ENCODE data around the gene PTGIS.

The PTGIS gene

GRCh38 chr20:49542514-49542991 is 25.4 kb downstream of the PTGIS start:
- TF ChIP-seq, protein P1, sequence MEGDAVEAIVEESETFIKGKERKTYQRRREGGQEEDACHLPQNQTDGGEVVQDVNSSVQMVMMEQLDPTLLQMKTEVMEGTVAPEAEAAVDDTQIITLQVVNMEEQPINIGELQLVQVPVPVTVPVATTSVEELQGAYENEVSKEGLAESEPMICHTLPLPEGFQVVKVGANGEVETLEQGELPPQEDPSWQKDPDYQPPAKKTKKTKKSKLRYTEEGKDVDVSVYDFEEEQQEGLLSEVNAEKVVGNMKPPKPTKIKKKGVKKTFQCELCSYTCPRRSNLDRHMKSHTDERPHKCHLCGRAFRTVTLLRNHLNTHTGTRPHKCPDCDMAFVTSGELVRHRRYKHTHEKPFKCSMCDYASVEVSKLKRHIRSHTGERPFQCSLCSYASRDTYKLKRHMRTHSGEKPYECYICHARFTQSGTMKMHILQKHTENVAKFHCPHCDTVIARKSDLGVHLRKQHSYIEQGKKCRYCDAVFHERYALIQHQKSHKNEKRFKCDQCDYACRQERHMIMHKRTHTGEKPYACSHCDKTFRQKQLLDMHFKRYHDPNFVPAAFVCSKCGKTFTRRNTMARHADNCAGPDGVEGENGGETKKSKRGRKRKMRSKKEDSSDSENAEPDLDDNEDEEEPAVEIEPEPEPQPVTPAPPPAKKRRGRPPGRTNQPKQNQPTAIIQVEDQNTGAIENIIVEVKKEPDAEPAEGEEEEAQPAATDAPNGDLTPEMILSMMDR (IDR thresholded peaks at IDR 0.05; ENCODE audit: low read depth, low read length, missing control alignments), result no peak
- no peak for DNase-seq (ENCODE audit: extremely low read depth, low read depth)
- H3K4me3 ChIP-seq (replicated peaks; ENCODE audit: low read depth, low read length), result no peak overlapping the region

DNA sequence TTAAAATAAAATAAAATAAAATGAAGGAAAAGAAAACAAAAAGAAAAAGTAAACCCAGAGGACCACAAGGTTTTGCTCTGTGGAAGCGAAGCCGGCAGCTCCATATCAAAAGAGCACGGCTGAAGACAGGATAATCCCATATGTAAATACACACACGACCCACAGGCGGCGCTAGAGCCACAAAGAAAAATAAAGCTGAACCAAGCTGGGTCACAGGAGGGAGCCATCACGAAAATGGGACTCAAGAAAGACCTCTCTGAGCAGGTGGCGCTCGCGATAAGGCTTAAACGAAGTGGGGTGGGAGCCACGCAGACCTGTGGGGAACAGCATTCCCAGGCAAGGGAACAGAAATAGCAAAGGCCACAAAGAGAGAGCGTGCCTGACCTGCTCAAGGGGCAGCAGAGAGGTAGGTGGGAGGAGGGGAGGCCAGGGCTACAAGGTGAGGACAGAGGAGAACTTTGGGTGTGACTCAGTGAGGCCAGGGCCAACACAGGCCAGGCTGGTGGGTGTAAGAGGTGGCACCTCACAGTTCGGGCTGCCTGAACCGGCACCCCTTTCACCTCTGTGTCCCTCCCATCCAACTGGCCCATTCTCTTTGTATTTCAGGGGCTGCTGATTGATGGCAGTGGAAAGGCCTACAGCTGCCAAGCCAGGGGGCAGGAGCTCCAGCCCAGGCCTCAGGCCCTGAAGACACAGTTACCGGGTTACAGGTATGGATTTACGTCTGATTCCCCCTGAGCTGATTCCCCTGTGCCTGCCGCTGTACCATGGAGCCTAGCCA is 26.0 kb downstream of the PTGIS start:
- TF ChIP-seq, protein P1 (IDR thresholded peaks at IDR 0.05; ENCODE audit: low read depth, low read length, missing control alignments), result peak; percentile 79
- peak; percentile 67 for DNase-seq (ENCODE audit: extremely low read depth, low read depth)
- no peak overlapping the region for H3K4me3 ChIP-seq (replicated peaks; ENCODE audit: low read depth, low read length)

DNA sequence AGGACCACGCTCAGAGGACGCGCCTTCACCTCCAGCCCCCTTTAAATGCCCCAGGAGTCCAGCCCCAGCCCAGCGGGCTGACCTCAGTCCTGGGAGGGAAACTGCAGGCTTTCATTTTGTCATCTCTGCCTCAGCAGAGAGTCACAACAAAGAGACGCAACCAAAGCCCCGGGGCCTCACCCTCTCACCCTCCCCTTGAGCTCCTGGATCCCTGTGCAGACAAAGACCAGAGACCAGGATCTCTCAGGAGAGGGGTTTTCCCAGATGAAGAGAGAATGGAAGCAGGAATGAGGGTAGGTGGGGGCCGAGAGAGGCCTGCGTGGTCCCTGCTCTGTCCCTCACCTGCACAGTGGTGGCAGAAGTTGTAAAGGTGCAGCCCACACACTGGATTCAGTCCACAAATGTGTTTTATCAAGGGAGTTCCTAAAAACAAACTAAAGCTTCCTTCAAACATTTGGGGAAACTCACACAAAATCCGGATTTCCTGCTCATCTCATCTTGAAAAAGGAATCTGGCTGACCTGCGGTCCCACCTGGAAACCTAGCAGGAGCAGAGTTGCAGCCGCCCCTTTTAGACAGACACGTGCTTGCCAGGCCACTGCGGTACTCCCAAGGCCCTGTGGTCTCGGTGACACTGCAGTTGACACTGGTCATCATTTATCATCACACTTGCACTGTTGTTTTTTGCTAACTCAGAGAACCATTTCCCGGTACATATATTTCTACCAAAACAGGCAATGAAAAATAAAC is 27.1 kb downstream of the PTGIS start:
- TF ChIP-seq, protein P1 (IDR thresholded peaks at IDR 0.05; ENCODE audit: low read depth, low read length, missing control alignments), result no peak

GRCh38 chr20:49540232-49540620 is 27.7 kb downstream of the PTGIS start:
- H3K4me3 ChIP-seq (replicated peaks; ENCODE audit: low read depth, low read length), result no peak overlapping the region
- TF ChIP-seq, protein P1 (IDR thresholded peaks at IDR 0.05; ENCODE audit: low read depth, low read length, missing control alignments), result no peak
- DNase-seq (ENCODE audit: extremely low read depth, low read depth), result no peak

More for the DNA sequence above, 27.1 kb downstream of the PTGIS start:
- no peak overlapping the region for H3K4me3 ChIP-seq (replicated peaks; ENCODE audit: low read depth, low read length)
- DNase-seq (ENCODE audit: extremely low read depth, low read depth), result no peak

- H3K4me3 ChIP-seq (replicated peaks; ENCODE audit: low read depth, low read length), result no peak overlapping the region
- TF ChIP-seq, protein P1 (IDR thresholded peaks at IDR 0.05; ENCODE audit: low read depth, low read length, missing control alignments), result no peak
- no peak for DNase-seq (ENCODE audit: extremely low read depth, low read depth)
Measured at GRCh38 chr20:49539481-49540231, 28.3 kb downstream of the PTGIS start.

DNA sequence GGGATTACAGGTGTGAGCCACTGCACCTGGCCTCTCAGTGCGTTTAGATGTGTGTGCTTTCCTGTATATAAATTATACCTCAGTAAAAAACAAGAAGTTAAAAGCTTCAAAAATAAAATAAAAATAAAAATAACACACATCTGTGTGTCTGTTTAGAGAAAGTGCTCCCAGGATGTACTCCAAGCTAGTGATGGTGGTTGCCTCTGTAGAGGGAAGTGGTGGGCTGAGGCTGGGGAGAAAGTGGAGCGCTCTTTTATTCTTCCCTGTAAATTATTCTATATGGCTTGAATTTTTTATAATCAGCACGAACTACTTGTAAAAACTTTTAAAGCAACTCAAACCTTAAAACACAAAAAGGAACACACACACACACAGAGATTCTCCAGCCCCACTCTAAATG is 29.0 kb downstream of the PTGIS start:
- DNase-seq (ENCODE audit: extremely low read depth, low read depth), result no peak
- TF ChIP-seq, protein P1 (IDR thresholded peaks at IDR 0.05; ENCODE audit: low read depth, low read length, missing control alignments), result no peak
- H3K4me3 ChIP-seq (replicated peaks; ENCODE audit: low read depth, low read length), result no peak overlapping the region

Measured in HFF-Myc (cell line).